IMR-90 (cell line): Measurements from ENCODE around the gene SPINK5. TPM values are rescaled to one million over a fixed set of nuclear protein-coding genes. Genes with fewer than 3 reads are reported as not detected.

ENCODE experiments used
- ATAC-seq: fragments of 200-7000 bp; cut with Tn5 transposase; 2 replicates; pipeline ENCODE4 v1.9.1; 2020; ENCODE audit warnings: low read depth, mild to moderate bottlenecking, moderate library complexity
- BruUV-seq: library from RNA; stranded (reverse); fragments of 400-500 nt; replicated peaks from 2 replicates; lab custom pipeline; 2021; lab: Mats Ljungman, UMichigan
- CTCF ChIA-PET: fragments of 300-600 bp; formaldehyde crosslinking; extraction: SDS; loops from one replicate; lab custom pipeline; 2021; ENCODE audit warnings: antibody characterized with exemption; lab: Yijun Ruan, JAX
- POLR2A ChIA-PET: fragments of 300-600 bp; sonication (Branson Sonifier 250); formaldehyde crosslinking; loops from one replicate; lab custom pipeline; 2022; ENCODE audit warnings: antibody characterized with exemption; ENCODE audit not compliant: unreplicated experiment; lab: Charles Lee
- DNase-seq: peaks from one replicate; pipeline ENCODE4 v3.0.0; 2013
- H2AFZ ChIP-seq: replicated peaks from 2 replicates; pipeline ENCODE3; 2013; ENCODE audit warnings: low read length, mild to moderate bottlenecking; ENCODE audit not compliant: poor library complexity
- H2AK5ac ChIP-seq: 2 replicates; pipeline ENCODE4 v1.6.1; 2013; ENCODE audit warnings: low read depth, low read length, inconsistent platforms
- H2AK9ac ChIP-seq: replicated peaks from 2 replicates; pipeline ENCODE3; 2013; ENCODE audit warnings: mild to moderate bottlenecking, low read depth, low read length, moderate library complexity; ENCODE audit not compliant: poor library complexity
- H2BK120ac ChIP-seq: 2 replicates; pipeline ENCODE4 v1.6.1; 2013; ENCODE audit warnings: low read depth, low read length, inconsistent platforms
- H2BK15ac ChIP-seq: 3 replicates; pipeline ENCODE4 v1.6.1; 2013; ENCODE audit warnings: low read depth, low read length, inconsistent platforms
- H2BK20ac ChIP-seq: 2 replicates; pipeline ENCODE4 v1.6.1; 2013; ENCODE audit warnings: low read depth, mild to moderate bottlenecking, inconsistent platforms, low read length, moderate library complexity
- H2BK5ac ChIP-seq: 2 replicates; pipeline ENCODE4 v1.6.1; 2013; ENCODE audit warnings: mild to moderate bottlenecking, low read depth, low read length, inconsistent platforms; ENCODE audit not compliant: poor library complexity, severe bottlenecking
- H3K14ac ChIP-seq: replicated peaks from 2 replicates; pipeline ENCODE4 v1.6.1; 2013; ENCODE audit warnings: low read depth, low read length, inconsistent platforms
- H3K18ac ChIP-seq: 2 replicates; pipeline ENCODE4 v1.6.1; 2013; ENCODE audit warnings: low read depth, low read length, control low read depth
- H3K23ac ChIP-seq: 2 replicates; pipeline ENCODE4 v1.6.1; 2013; ENCODE audit warnings: low read depth, low read length, inconsistent platforms
- H3K27ac ChIP-seq: 2 replicates; pipeline ENCODE4 v1.5.1; 2013; ENCODE audit warnings: mild to moderate bottlenecking, control low read depth, low read length; ENCODE audit not compliant: insufficient read depth
- H3K27me3 ChIP-seq: 2 replicates; pipeline ENCODE4 v1.6.1; 2013; ENCODE audit warnings: low read length; ENCODE audit not compliant: control insufficient read depth, insufficient read depth
- H3K36me3 ChIP-seq: 2 replicates; pipeline ENCODE4 v1.6.1; 2013; ENCODE audit warnings: low read length, mixed read lengths; ENCODE audit not compliant: control insufficient read depth, insufficient read depth
- H3K4ac ChIP-seq: 2 replicates; pipeline ENCODE4 v1.6.1; 2013; ENCODE audit warnings: low read depth, low read length, inconsistent platforms
- H3K4me1 ChIP-seq: 2 replicates; pipeline ENCODE4 v1.6.1; 2013; ENCODE audit warnings: low read length, mixed read lengths; ENCODE audit not compliant: control insufficient read depth, insufficient read depth
- H3K4me2 ChIP-seq: 2 replicates; pipeline ENCODE4 v1.6.1; 2013; ENCODE audit warnings: low read depth, mild to moderate bottlenecking, control low read depth, low read length, moderate library complexity
- H3K4me3 ChIP-seq: 2 replicates; pipeline ENCODE4 v1.5.1; 2013; ENCODE audit warnings: low read depth, mild to moderate bottlenecking, control low read depth, low read length, moderate library complexity; ENCODE audit not compliant: insufficient read depth
- H3K56ac ChIP-seq: 2 replicates; pipeline ENCODE4 v1.6.1; 2013; ENCODE audit warnings: low read length, inconsistent platforms; ENCODE audit not compliant: insufficient read depth; ENCODE audit errors: extremely low read depth
- H3K79me1 ChIP-seq, 2 experiments: 2 replicates each; pipeline ENCODE4 v1.6.1; 2013; ENCODE audit warnings: low read length in 2 of 2, inconsistent platforms in 1 of 2, low read depth in 1 of 2
- H3K9ac ChIP-seq: 2 replicates; pipeline ENCODE4 v1.6.1; 2013; ENCODE audit warnings: low read depth, low read length, control low read depth
- H3K9me1 ChIP-seq: 2 replicates; pipeline ENCODE4 v1.6.1; 2013; ENCODE audit warnings: low read length, inconsistent platforms; ENCODE audit not compliant: insufficient read depth
- H3K9me3 ChIP-seq: 2 replicates; pipeline ENCODE4 v1.6.1; 2013; ENCODE audit warnings: low read length; ENCODE audit not compliant: control insufficient read depth, insufficient read depth
- H4K20me1 ChIP-seq: 2 replicates; pipeline ENCODE4 v1.6.1; 2013; ENCODE audit warnings: low read length, inconsistent platforms; ENCODE audit not compliant: insufficient read depth
- H4K5ac ChIP-seq: 2 replicates; pipeline ENCODE4 v1.6.1; 2013; ENCODE audit warnings: mild to moderate bottlenecking, low read depth, low read length, control low read depth
- H4K8ac ChIP-seq, 2 experiments: 2 replicates each; pipeline ENCODE4 v1.6.1; 2013; ENCODE audit warnings: low read depth in 2 of 2, low read length in 2 of 2, control low read depth in 1 of 2, inconsistent platforms in 1 of 2
- H4K91ac ChIP-seq: 2 replicates; pipeline ENCODE4 v1.6.1; 2013; ENCODE audit warnings: low read depth, low read length, inconsistent platforms; ENCODE audit not compliant: insufficient read depth
- BHLHE40 ChIP-seq: fragments of 150-350 bp; IDR thresholded peaks from 2 replicates; pipeline ENCODE4 v1.6.1; 2016; ENCODE audit warnings: mild to moderate bottlenecking, low read depth, low read length
- CEBPB ChIP-seq: IDR thresholded peaks from 2 replicates; pipeline ENCODE4 v1.6.1; 2012; ENCODE audit warnings: low read depth, low read length, improper control_type of control experiment
- CHD1 ChIP-seq: IDR thresholded peaks from 2 replicates; pipeline ENCODE4 v1.6.1; 2012; ENCODE audit warnings: low read depth, low read length, improper control_type of control experiment
- CTCF ChIP-seq: conservative IDR thresholded peaks from 2 replicates; pipeline ENCODE4 v1.5.1; 2012; ENCODE audit warnings: mild to moderate bottlenecking, low read depth, low read length, improper control_type of control experiment
- ELK1 ChIP-seq: fragments of 150-350 bp; IDR thresholded peaks from 2 replicates; pipeline ENCODE4 v1.6.1; 2016; ENCODE audit warnings: low read depth, mild to moderate bottlenecking, low read length, moderate library complexity, borderline replicate concordance
- FOS ChIP-seq: fragments of 150-350 bp; IDR thresholded peaks from 2 replicates; pipeline ENCODE4 v1.6.1; 2016; ENCODE audit warnings: low read depth, low read length
- MAFK ChIP-seq: IDR thresholded peaks from 2 replicates; pipeline ENCODE4 v1.6.1; 2012; ENCODE audit warnings: low read depth, low read length, improper control_type of control experiment
- MAZ ChIP-seq: IDR thresholded peaks from 2 replicates; pipeline ENCODE4 v1.6.1; 2012; ENCODE audit warnings: low read depth, mild to moderate bottlenecking, low read length, improper control_type of control experiment, moderate library complexity, borderline replicate concordance
- MXI1 ChIP-seq: IDR thresholded peaks from 2 replicates; pipeline ENCODE4 v1.6.1; 2012; ENCODE audit warnings: low read depth, mild to moderate bottlenecking, low read length, moderate library complexity, borderline replicate concordance
- NFE2L2 ChIP-seq: fragments of 150-350 bp; IDR thresholded peaks from 2 replicates; pipeline ENCODE4 v1.6.1; 2016; ENCODE audit warnings: low read depth, mild to moderate bottlenecking, low read length
- POLR2A ChIP-seq: IDR thresholded peaks from 2 replicates; pipeline ENCODE4 v1.6.1; 2012; ENCODE audit warnings: mild to moderate bottlenecking, low read depth, low read length
- RAD21 ChIP-seq: IDR thresholded peaks from 2 replicates; pipeline ENCODE4 v1.6.1; 2012; ENCODE audit warnings: low read length, improper control_type of control experiment
- RCOR1 ChIP-seq: IDR thresholded peaks from 2 replicates; pipeline ENCODE4 v1.6.1; 2012; ENCODE audit warnings: mild to moderate bottlenecking, low read length, improper control_type of control experiment; ENCODE audit not compliant: insufficient replicate concordance
- RFX5 ChIP-seq: IDR thresholded peaks from 2 replicates; pipeline ENCODE4 v1.8.0; 2012; ENCODE audit warnings: low read depth, mild to moderate bottlenecking, low read length, moderate library complexity
- SMC3 ChIP-seq: fragments of 150-350 bp; IDR thresholded peaks from 2 replicates; pipeline ENCODE4 v1.6.1; 2016; ENCODE audit warnings: low read depth, mild to moderate bottlenecking, antibody characterized with exemption, low read length, moderate library complexity
- WGBS, 2 experiments: methylation state at CpG; one replicate each; pipeline versions ENCODE4 v1.1.5 to v1.1.7; 2013; ENCODE audit warnings: missing lambda C conversion rate in 2 of 2; ENCODE audit not compliant: insufficient read length in 1 of 2; ENCODE audit errors: extremely low coverage in 2 of 2; 5-methylcytosine and 5-hydroxymethylcytosine counted together
- dilution Hi-C: fragments of 300-500 bp; cut with HindIII; formaldehyde crosslinking; loops from one replicate; pipeline ENCODE4 v1.14.3; 2018; ENCODE audit warnings: low sequenced_read_pairs; ENCODE audit not compliant: unreplicated experiment
- in situ Hi-C: fragments of 300-500 bp; cut with MboI; formaldehyde crosslinking; loops from 3 replicates; pipeline ENCODE4 v1.14.3; 2019; ENCODE audit warnings: low sequenced_read_pairs, inconsistent platforms, mixed read lengths
- intact Hi-C: fragments of 100-400 bp; cut with micrococcal nuclease; formaldehyde crosslinking; loops from 2 replicates; pipeline ENCODE4 v1.10.0; 2022
- polyA plus RNA-seq, 3 experiments: library from polyadenylated mRNA; depleted of rRNA; stranded (reverse); fragments of >200 nt; gene quantifications; 2 replicates each; pipeline ENCODE4 v1.2.3, GENCODE V29; 2012; ENCODE audit warnings: low replicate concordance in 1 of 3
- total RNA-seq: library from RNA; depleted of rRNA; stranded (reverse); fragments of >200 nt; gene quantifications from 2 replicates; pipeline ENCODE4 v1.2.3, GENCODE V29; 2012

The SPINK5 gene
- total and polyA plus RNA-seq, 2 of the 4 experiments (the other 2 are of a cell fraction) = not detected

DNA sequence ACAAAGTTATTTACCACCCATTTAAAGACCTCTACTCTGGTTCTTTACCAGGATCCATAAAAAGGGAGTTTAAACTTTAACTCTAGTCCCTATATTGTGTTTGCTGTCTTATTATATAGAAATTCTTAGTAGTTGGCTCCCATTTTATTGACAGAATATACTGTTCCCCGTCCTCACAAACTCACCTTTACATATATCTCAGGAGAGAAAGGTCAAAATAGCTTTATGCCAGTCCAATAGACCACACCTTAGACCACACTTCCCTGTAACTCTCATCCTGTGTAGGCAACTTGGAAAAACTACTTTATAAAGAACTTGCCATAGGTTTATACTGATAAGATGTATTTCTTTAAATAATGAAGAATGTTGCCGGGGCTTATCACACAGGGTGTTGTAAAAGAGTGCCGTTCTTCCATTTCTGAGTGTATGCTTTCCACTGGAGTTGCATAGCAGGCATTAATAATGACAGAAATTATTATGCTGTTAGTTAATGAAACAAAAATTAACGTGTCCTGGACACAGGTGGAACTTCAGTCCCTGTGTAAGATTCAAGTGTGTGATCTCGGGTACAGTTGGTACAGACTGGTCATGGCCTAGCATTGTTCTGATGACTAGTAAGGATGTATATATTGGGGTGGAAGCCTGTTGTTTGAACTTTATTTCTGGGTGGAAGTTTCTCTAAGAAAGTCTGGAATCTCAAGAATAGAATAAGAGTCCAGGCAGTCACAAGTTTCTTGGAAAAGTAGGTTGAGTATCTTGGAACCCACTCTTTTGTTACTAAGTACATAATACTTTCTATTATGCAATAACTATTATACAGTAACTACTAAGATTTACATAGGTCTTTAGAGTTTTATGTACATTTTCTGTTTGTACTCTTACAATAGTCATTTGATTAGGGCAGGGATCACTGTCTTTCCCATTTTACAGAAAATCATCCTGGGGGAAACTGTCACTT is 71.6 kb downstream of the SPINK5 start:
- Histone ChIP-seq H2BK120ac (no peak overlapping the region), H3K23ac (no peak overlapping the region), H3K14ac (no peak overlapping the region), H3K4me2 (no peak overlapping the region), H2AK5ac (no peak overlapping the region), H3K79me1 (no peaks in the 10 kb centered on the region), H3K9me3 (no peaks in the 10 kb centered on the region), H4K8ac (no peak overlapping the region), H2BK5ac (no peak overlapping the region), H4K20me1 (no peaks in the 10 kb centered on the region), H4K5ac (no peak overlapping the region), H3K4me3 (no peak overlapping the region), H3K27ac (no peak overlapping the region), H3K56ac (no peak overlapping the region), H2AFZ (no peak overlapping the region), H3K4me1 (no peaks in the 10 kb centered on the region), H3K27me3 (no peaks in the 10 kb centered on the region), H3K9ac (no peak overlapping the region), H3K9me1 (no peaks in the 10 kb centered on the region), H3K18ac (no peak overlapping the region), H4K91ac (no peak overlapping the region), H2AK9ac (no peak overlapping the region), H3K4ac (no peak overlapping the region), H3K36me3 (no peaks in the 10 kb centered on the region), H2BK20ac (no peak overlapping the region), H2BK15ac (no peak overlapping the region)
- BruUV-seq = no TSS peak
- in situ Hi-C loops (no loop called here), intact Hi-C loops (no loop called here), dilution Hi-C loops (no loop called here)
- no peak for ATAC-seq
- WGBS, 2 experiments = no CpG with 5 or more reads among the region's 5 CpGs
- ChIA-PET POLR2A (no interaction called here), CTCF (interaction anchor here (0.6 kb wide), 1 partner anchor 183 kb away, joined by 3 read pairs; no protein-coding TSS in a partner anchor)
- DNase-seq = no peak
- no peak for TF ChIP-seq MAZ
- no peak for TF ChIP-seq MAFK
- no peak for TF ChIP-seq CHD1
- no peak for TF ChIP-seq CEBPB
- TF ChIP-seq RCOR1 = no peak
- no peak for TF ChIP-seq BHLHE40
- TF ChIP-seq FOS = no peak
- TF ChIP-seq MXI1 = no peak
- no peak for TF ChIP-seq SMC3
- no peak for TF ChIP-seq POLR2A
- TF ChIP-seq RAD21 = no peak
- TF ChIP-seq RFX5 = no peak
- no peak for TF ChIP-seq ELK1
- TF ChIP-seq NFE2L2 = no peak
- no peak for TF ChIP-seq CTCF
